WTC11 (cell line): Measurements from ENCODE around the gene PANK4. TPM values are rescaled to one million over a fixed set of nuclear protein-coding genes. Genes with fewer than 3 reads are reported as not detected.

ENCODE experiments used
- ATAC-seq: fragments of 200-7000 bp; cut with Tn5 transposase; 2 replicates; pipeline ENCODE4 v1.10.0; 2021; ENCODE audit warnings: mild to moderate bottlenecking, moderate library complexity
- Bru-seq: library from RNA; stranded (reverse); fragments of 400-500 nt; gene quantifications from one replicate; lab custom pipeline; 2021; lab: Mats Ljungman, UMichigan
- CTCF ChIA-PET: fragments of 300-600 bp; sonication (Branson Sonifier 250); formaldehyde crosslinking; loops from one replicate; lab custom pipeline; 2021; ENCODE audit warnings: antibody characterized with exemption; lab: Charles Lee
- POLR2A ChIA-PET: fragments of 350-600 bp; sonication (Branson Sonifier 250); formaldehyde crosslinking; loops from one replicate; lab custom pipeline; 2021; ENCODE audit warnings: antibody characterized with exemption; lab: Charles Lee
- DNase-seq: peaks from one replicate; pipeline ENCODE4 v3.0.0; 2021; ENCODE audit warnings: low spot score
- H3K27ac Mint-ChIP-seq: 2 replicates; pipeline ENCODE4 v1.8.0; 2021; ENCODE audit warnings: mixed read lengths
- H3K27me3 Mint-ChIP-seq: 2 replicates; pipeline ENCODE4 v1.8.0; 2021; ENCODE audit warnings: low read depth, mild to moderate bottlenecking, moderate library complexity, mixed read lengths
- H3K36me3 Mint-ChIP-seq: 2 replicates; pipeline ENCODE4 v1.8.0; 2021; ENCODE audit warnings: mixed read lengths
- H3K4me1 Mint-ChIP-seq: 2 replicates; pipeline ENCODE4 v1.8.0; 2022; ENCODE audit warnings: mixed read lengths
- H3K4me3 Mint-ChIP-seq: 2 replicates; pipeline ENCODE4 v1.8.0; 2021; ENCODE audit warnings: mild to moderate bottlenecking, moderate library complexity, mixed read lengths
- H3K9me3 Mint-ChIP-seq: 2 replicates; pipeline ENCODE4 v1.8.0; 2021; ENCODE audit warnings: mixed read lengths
- ELF4 ChIP-seq: sonication (generic); formaldehyde crosslinking; IDR thresholded peaks from 2 replicates; pipeline ENCODE4 v1.8.1; 2022; ENCODE audit warnings: low read depth, mild to moderate bottlenecking, moderate library complexity, missing genetic modification reagents
- EMX1 ChIP-seq: fragments of 250-450 bp; sonication (Bioruptor Pico); IDR thresholded peaks from 2 replicates; pipeline ENCODE4 v1.8.0; 2021; ENCODE audit warnings: mild to moderate bottlenecking
- ESRRA ChIP-seq: sonication (generic); formaldehyde crosslinking; IDR thresholded peaks from 2 replicates; pipeline ENCODE4 v1.8.1; 2022; ENCODE audit warnings: mild to moderate bottlenecking, missing genetic modification reagents, borderline replicate concordance
- ETV6 ChIP-seq: sonication (generic); formaldehyde crosslinking; IDR thresholded peaks from 2 replicates; pipeline ENCODE4 v1.8.1; 2022; ENCODE audit warnings: mild to moderate bottlenecking, missing genetic modification reagents
- FOXJ3 ChIP-seq: sonication (generic); formaldehyde crosslinking; IDR thresholded peaks from 2 replicates; pipeline ENCODE4 v1.9.0; 2021; ENCODE audit warnings: missing genetic modification reagents, mild to moderate bottlenecking, borderline replicate concordance
- FOXK1 ChIP-seq: sonication (generic); formaldehyde crosslinking; IDR thresholded peaks from 2 replicates; pipeline ENCODE4 v1.8.0; 2022; ENCODE audit warnings: mild to moderate bottlenecking, moderate library complexity, missing genetic modification reagents
- JUN ChIP-seq: sonication (generic); formaldehyde crosslinking; IDR thresholded peaks from 2 replicates; pipeline ENCODE4 v1.8.0; 2023; ENCODE audit warnings: mild to moderate bottlenecking, missing genetic modification reagents
- MXD4 ChIP-seq: fragments of 250-450 bp; sonication (Bioruptor Pico); IDR thresholded peaks from 2 replicates; pipeline ENCODE4 v1.8.0; 2021; ENCODE audit warnings: mild to moderate bottlenecking, moderate library complexity, borderline replicate concordance
- MYBL2 ChIP-seq: sonication (generic); formaldehyde crosslinking; IDR thresholded peaks from 2 replicates; pipeline ENCODE4 v1.8.1; 2023; ENCODE audit warnings: mild to moderate bottlenecking, moderate library complexity, missing genetic modification reagents
- NR2C2 ChIP-seq: sonication (generic); formaldehyde crosslinking; IDR thresholded peaks from 2 replicates; pipeline ENCODE4 v1.8.0; 2022; ENCODE audit warnings: mild to moderate bottlenecking, missing genetic modification reagents
- RELA ChIP-seq: sonication (generic); formaldehyde crosslinking; IDR thresholded peaks from 2 replicates; pipeline ENCODE4 v1.8.1; 2022; ENCODE audit warnings: missing genetic modification reagents, mild to moderate bottlenecking, borderline replicate concordance
- SMAD3 ChIP-seq: sonication (generic); formaldehyde crosslinking; IDR thresholded peaks from 2 replicates; pipeline ENCODE4 v1.8.0; 2022; ENCODE audit warnings: missing genetic modification reagents, mild to moderate bottlenecking, borderline replicate concordance
- SOX15 ChIP-seq: fragments of 250-450 bp; sonication (Bioruptor Pico); IDR thresholded peaks from 2 replicates; pipeline ENCODE4 v1.9.0; 2021; ENCODE audit warnings: mild to moderate bottlenecking
- ZNF219 ChIP-seq: sonication (generic); formaldehyde crosslinking; IDR thresholded peaks from 2 replicates; pipeline ENCODE4 v1.8.0; 2023; ENCODE audit warnings: missing genetic modification reagents, mild to moderate bottlenecking, borderline replicate concordance
- ZNF263 ChIP-seq: sonication (generic); formaldehyde crosslinking; IDR thresholded peaks from 2 replicates; pipeline ENCODE4 v1.8.1; 2022; ENCODE audit warnings: low read depth, mild to moderate bottlenecking, moderate library complexity, missing genetic modification reagents
- ZNF396 ChIP-seq: fragments of 250-450 bp; sonication (Bioruptor Pico); IDR thresholded peaks from 2 replicates; pipeline ENCODE4 v1.8.0; 2021; ENCODE audit warnings: mild to moderate bottlenecking, moderate library complexity, borderline replicate concordance
- long read RNA-seq, 3 experiments: library from RNA in 1 of 3; library from capped mRNA in 1 of 3; library from polyadenylated mRNA in 1 of 3; unstranded in 2 of 3; stranded (forward) in 1 of 3; transcript quantifications; one replicate each; pipeline ENCODE4 v2.0.0, GENCODE V29; 2021
- total RNA-seq: library from RNA; stranded (reverse); gene quantifications from 3 replicates; pipeline ENCODE4 v1.2.3, GENCODE V29; 2021
- TF ChIP-seq, protein P1 (sequence below): fragments of 250-450 bp; sonication (Bioruptor Pico); IDR thresholded peaks from 2 replicates; pipeline ENCODE4 v1.9.0; 2021; ENCODE audit warnings: mild to moderate bottlenecking
- TF ChIP-seq, protein P2 (sequence below): sonication (generic); formaldehyde crosslinking; IDR thresholded peaks from 2 replicates; pipeline ENCODE4 v1.8.0; 2022; ENCODE audit warnings: missing genetic modification reagents
- TF ChIP-seq, protein P3 (sequence below): fragments of 250-450 bp; sonication (Bioruptor Pico); IDR thresholded peaks from 2 replicates; pipeline ENCODE4 v2.1.2; 2022; ENCODE audit warnings: mild to moderate bottlenecking, moderate library complexity
- TF ChIP-seq, protein P4 (sequence below): fragments of 250-450 bp; sonication (Bioruptor Pico); IDR thresholded peaks from 2 replicates; pipeline ENCODE4 v1.9.0; 2021; ENCODE audit warnings: mild to moderate bottlenecking, borderline replicate concordance
- TF ChIP-seq, protein P5 (sequence below): sonication (generic); formaldehyde crosslinking; IDR thresholded peaks from 2 replicates; pipeline ENCODE4 v1.8.0; 2023; ENCODE audit warnings: missing genetic modification reagents

PANK4 gene
- 35.2 to 52.5 TPM (median 36.7 TPM) in 3 replicates for total RNA-seq
- Bru-seq, nascent RNA, result percentile 60 among the genes with signal in this experiment
- long read RNA-seq, experiment 1, transcript PANK4-201 (19 exons, 2,677 nt), result major isoform, 99 of 156 reads
- long read RNA-seq, experiment 1, partial matches to known transcripts, result 15 of 156 reads
- long read RNA-seq, experiment 1, other reads (novel, unspliced or antisense), result 42 of 156 reads
- long read RNA-seq, experiment 2, transcript PANK4-201 (19 exons, 2,677 nt), result major isoform, 6 of 35 reads
- long read RNA-seq, experiment 2, partial matches to known transcripts, result 17 of 35 reads
- long read RNA-seq, experiment 2, other reads (novel, unspliced or antisense), result 11 of 35 reads
- long read RNA-seq, experiment 3, partial matches to known transcripts, result 0 of 6 reads
- long read RNA-seq, experiment 3, other reads (novel, unspliced or antisense), result 3 of 6 reads

DNA sequence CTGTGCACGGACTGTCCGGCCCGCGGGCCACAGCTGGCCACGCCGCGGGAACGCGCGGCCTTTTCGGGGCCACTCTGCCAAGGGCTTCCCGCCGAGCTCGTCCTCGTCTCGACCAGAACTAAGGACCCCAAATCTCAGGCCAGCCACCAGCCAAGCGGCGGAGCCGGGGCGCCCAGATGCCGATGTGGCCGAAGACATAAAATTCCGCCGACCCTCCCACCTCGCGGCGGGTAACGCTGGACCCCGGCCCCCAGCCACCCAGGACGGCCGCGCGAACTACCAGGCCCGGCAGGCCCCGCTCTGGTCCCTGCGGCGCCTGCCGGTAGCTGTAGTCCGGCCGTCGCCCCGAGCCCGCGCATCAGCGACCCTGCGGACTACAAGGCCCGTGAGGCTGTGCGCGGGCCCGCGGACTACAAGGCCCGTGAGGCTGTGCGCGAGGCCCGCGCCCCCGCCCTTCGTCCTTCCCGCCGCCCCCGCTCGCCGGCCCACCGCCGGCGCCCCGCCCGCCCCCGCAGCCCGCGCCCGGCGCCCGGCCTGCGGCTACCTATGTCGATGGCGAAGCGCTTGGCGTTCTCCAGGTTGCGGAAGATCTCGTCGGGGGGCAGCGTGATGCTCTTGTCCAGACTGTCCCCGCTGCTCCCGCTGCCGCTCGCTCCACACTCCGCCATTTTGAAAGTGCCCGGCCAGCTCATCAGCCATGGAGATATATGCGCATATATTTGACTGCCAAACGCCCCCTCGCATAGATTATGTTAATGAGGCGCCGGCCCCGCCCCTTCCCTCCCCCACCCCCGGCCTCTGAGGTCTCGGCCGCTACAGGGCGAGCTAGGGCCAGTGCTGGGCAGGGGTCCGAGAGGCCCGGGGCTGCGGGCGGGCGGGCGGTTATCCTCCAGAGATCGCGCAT, at the start of gene PANK4:
Gene PANK4 (minus strand): TSS at position 677 of the 904 bp plus-strand sequence. CDS start 9 bp downstream, at position 668.
- ATAC-seq (peak; percentile 86), DNase-seq (peak; percentile 91)
- peaks cover 2% of the 10 kb centered on the region for H3K36me3 Mint-ChIP-seq
- TF ChIP-seq FOXK1 (no peak), ZNF263 (no peak), ETV6 (no peak), ZNF396 (CRISPR knock-in tag) (no peak), ESRRA (CRISPR knock-in tag) (no peak), RELA (CRISPR knock-in tag) (no peak), MYBL2 (CRISPR knock-in tag) (peak; percentile 39; the same call in 1 of the 2 replicates), EMX1 (CRISPR knock-in tag) (0 out of 2 replicates have a peak, but pooled peaks have one; percentile 7), JUN (CRISPR knock-in tag) (no peak)
- TF ChIP-seq, protein P1, sequence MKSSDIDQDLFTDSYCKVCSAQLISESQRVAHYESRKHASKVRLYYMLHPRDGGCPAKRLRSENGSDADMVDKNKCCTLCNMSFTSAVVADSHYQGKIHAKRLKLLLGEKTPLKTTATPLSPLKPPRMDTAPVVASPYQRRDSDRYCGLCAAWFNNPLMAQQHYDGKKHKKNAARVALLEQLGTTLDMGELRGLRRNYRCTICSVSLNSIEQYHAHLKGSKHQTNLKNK (CRISPR knock-in tag), result no peak
- TF ChIP-seq, protein P2, sequence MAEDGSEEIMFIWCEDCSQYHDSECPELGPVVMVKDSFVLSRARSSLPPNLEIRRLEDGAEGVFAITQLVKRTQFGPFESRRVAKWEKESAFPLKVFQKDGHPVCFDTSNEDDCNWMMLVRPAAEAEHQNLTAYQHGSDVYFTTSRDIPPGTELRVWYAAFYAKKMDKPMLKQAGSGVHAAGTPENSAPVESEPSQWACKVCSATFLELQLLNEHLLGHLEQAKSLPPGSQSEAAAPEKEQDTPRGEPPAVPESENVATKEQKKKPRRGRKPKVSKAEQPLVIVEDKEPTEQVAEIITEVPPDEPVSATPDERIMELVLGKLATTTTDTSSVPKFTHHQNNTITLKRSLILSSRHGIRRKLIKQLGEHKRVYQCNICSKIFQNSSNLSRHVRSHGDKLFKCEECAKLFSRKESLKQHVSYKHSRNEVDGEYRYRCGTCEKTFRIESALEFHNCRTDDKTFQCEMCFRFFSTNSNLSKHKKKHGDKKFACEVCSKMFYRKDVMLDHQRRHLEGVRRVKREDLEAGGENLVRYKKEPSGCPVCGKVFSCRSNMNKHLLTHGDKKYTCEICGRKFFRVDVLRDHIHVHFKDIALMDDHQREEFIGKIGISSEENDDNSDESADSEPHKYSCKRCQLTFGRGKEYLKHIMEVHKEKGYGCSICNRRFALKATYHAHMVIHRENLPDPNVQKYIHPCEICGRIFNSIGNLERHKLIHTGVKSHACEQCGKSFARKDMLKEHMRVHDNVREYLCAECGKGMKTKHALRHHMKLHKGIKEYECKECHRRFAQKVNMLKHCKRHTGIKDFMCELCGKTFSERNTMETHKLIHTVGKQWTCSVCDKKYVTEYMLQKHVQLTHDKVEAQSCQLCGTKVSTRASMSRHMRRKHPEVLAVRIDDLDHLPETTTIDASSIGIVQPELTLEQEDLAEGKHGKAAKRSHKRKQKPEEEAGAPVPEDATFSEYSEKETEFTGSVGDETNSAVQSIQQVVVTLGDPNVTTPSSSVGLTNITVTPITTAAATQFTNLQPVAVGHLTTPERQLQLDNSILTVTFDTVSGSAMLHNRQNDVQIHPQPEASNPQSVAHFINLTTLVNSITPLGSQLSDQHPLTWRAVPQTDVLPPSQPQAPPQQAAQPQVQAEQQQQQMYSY (CRISPR knock-in tag), result no peak
- TF ChIP-seq, protein P3, sequence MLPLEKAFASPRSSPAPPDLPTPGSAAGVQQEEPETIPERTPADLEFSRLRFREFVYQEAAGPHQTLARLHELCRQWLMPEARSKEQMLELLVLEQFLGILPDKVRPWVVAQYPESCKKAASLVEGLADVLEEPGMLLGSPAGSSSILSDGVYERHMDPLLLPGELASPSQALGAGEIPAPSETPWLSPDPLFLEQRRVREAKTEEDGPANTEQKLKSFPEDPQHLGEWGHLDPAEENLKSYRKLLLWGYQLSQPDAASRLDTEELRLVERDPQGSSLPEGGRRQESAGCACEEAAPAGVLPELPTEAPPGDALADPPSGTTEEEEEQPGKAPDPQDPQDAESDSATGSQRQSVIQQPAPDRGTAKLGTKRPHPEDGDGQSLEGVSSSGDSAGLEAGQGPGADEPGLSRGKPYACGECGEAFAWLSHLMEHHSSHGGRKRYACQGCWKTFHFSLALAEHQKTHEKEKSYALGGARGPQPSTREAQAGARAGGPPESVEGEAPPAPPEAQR (CRISPR knock-in tag), result no peak
- H3K4me1 Mint-ChIP-seq, result peaks cover 28% of the 10 kb centered on the region
- H3K9me3 Mint-ChIP-seq, result no peaks in the 10 kb centered on the region
- H3K27me3 Mint-ChIP-seq, result peaks cover 44% of the 10 kb centered on the region
- CTCF ChIA-PET, result interaction anchor here (0.6 to 4.4 kb wide), 26 partner anchors 9 to 965 kb away, joined by 3 to 61 read pairs (median 4); partner anchors contain the start of genes FAAP20, MORN1, PEX10 and RER1
- H3K27ac Mint-ChIP-seq, result peak within 1 kb of the TSS; percentile 92; the same call in 1 of the 2 replicates
- peak within 1 kb of the TSS; percentile 83 for H3K4me3 Mint-ChIP-seq
- POLR2A ChIA-PET, result interaction anchor here (0.9 to 1.4 kb wide), 4 partner anchors 16 to 135 kb away, joined by 3 to 6 read pairs (median 4); partner anchors contain the start of genes MORN1 and RER1

DNA sequence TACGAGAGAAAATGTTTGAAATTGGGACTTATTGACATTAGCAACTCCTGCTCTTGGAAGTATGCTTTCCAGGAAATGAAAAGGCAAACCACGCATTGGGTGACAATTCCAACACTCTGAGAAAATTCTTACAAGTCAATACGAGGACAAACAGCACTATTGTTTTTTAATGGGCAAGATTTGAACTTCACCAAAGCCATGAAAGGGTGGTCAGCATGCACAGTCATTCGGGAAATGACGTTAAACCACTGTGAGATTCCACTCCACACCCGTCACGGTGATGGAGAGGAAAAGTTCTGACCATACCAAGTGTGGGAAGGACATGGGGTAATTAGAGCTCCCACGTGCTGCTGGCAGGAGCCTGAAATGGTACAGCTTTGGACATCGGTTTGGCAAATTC, 48.0 kb upstream of the PANK4 start:
- ChIA-PET POLR2A (no interaction called here), CTCF (interaction anchor here (1.3 kb wide), 1 partner anchor 12 kb away, joined by 5 read pairs; no protein-coding TSS in a partner anchor)
- no peak for DNase-seq
- H3K27ac Mint-ChIP-seq, result no peak overlapping the region
- TF ChIP-seq, protein P4, sequence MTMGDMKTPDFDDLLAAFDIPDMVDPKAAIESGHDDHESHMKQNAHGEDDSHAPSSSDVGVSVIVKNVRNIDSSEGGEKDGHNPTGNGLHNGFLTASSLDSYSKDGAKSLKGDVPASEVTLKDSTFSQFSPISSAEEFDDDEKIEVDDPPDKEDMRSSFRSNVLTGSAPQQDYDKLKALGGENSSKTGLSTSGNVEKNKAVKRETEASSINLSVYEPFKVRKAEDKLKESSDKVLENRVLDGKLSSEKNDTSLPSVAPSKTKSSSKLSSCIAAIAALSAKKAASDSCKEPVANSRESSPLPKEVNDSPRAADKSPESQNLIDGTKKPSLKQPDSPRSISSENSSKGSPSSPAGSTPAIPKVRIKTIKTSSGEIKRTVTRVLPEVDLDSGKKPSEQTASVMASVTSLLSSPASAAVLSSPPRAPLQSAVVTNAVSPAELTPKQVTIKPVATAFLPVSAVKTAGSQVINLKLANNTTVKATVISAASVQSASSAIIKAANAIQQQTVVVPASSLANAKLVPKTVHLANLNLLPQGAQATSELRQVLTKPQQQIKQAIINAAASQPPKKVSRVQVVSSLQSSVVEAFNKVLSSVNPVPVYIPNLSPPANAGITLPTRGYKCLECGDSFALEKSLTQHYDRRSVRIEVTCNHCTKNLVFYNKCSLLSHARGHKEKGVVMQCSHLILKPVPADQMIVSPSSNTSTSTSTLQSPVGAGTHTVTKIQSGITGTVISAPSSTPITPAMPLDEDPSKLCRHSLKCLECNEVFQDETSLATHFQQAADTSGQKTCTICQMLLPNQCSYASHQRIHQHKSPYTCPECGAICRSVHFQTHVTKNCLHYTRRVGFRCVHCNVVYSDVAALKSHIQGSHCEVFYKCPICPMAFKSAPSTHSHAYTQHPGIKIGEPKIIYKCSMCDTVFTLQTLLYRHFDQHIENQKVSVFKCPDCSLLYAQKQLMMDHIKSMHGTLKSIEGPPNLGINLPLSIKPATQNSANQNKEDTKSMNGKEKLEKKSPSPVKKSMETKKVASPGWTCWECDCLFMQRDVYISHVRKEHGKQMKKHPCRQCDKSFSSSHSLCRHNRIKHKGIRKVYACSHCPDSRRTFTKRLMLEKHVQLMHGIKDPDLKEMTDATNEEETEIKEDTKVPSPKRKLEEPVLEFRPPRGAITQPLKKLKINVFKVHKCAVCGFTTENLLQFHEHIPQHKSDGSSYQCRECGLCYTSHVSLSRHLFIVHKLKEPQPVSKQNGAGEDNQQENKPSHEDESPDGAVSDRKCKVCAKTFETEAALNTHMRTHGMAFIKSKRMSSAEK (CRISPR knock-in tag), result no peak
- no peak for TF ChIP-seq NR2C2 (CRISPR knock-in tag)
- no peak for TF ChIP-seq FOXJ3 (CRISPR knock-in tag)
- TF ChIP-seq SOX15 (CRISPR knock-in tag), result no peak
- TF ChIP-seq ZNF219 (CRISPR knock-in tag), result no peak
- TF ChIP-seq MXD4 (CRISPR knock-in tag), result no peak
- TF ChIP-seq ELF4 (CRISPR knock-in tag), result no peak
- no peak for TF ChIP-seq SMAD3 (CRISPR knock-in tag)
- TF ChIP-seq, protein P5, sequence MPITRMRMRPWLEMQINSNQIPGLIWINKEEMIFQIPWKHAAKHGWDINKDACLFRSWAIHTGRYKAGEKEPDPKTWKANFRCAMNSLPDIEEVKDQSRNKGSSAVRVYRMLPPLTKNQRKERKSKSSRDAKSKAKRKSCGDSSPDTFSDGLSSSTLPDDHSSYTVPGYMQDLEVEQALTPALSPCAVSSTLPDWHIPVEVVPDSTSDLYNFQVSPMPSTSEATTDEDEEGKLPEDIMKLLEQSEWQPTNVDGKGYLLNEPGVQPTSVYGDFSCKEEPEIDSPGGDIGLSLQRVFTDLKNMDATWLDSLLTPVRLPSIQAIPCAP (CRISPR knock-in tag), result no peak
- H3K4me1 Mint-ChIP-seq, result peaks cover 9% of the 10 kb centered on the region
- H3K9me3 Mint-ChIP-seq, result peaks cover 21% of the 10 kb centered on the region
- no peak overlapping the region for H3K4me3 Mint-ChIP-seq
- no peak for ATAC-seq
- peaks cover 13% of the 10 kb centered on the region; the same call in 1 of the 2 replicates for H3K36me3 Mint-ChIP-seq
- H3K27me3 Mint-ChIP-seq, result peaks cover 11% of the 10 kb centered on the region; the same call in 1 of the 2 replicates
